Prostate gland (tissue), 2 donors: ENCODE data around the gene ULK4.

Experiments used
- CTCF ChIP-seq, 4 experiments: fragments of 200-600 bp in 2 of 4; fragments of 450-650 bp in 2 of 4; sonication (generic) in 2 of 4; IDR thresholded peaks; 1 replicate in 3 of 4; 2 replicates in 1 of 4; pipeline ENCODE4 v1.5.1; 2016 to 2019; ENCODE audit warnings: antibody characterized with exemption in 4 of 4, mild to moderate bottlenecking in 2 of 4, moderate library complexity in 2 of 4
- POLR2A ChIP-seq: fragments of 450-650 bp; IDR thresholded peaks from one replicate; pipeline ENCODE4 v1.6.1; 2016; ENCODE audit warnings: antibody characterized with exemption, mild to moderate bottlenecking
- POLR2AphosphoS5 ChIP-seq: sonication (generic); formaldehyde crosslinking; IDR thresholded peaks from one replicate; pipeline ENCODE4 v1.6.1; 2017; ENCODE audit warnings: antibody characterized with exemption

- TF ChIP-seq CTCF (IDR thresholded peaks at IDR 0.05): no peak
- TF ChIP-seq POLR2AphosphoS5: no peak
- no peak for TF ChIP-seq POLR2A
Measured at GRCh38 chr3:41708176-41708575, 253.7 kb downstream of the ULK4 start.
